ENCODE data around the gene ZNF750. TPM values are rescaled to one million over a fixed set of nuclear protein-coding genes. Genes with fewer than 3 reads are reported as not detected.

Gene ZNF750
- total RNA-seq, 6 experiments from 2014 or later, result not detected

DNA sequence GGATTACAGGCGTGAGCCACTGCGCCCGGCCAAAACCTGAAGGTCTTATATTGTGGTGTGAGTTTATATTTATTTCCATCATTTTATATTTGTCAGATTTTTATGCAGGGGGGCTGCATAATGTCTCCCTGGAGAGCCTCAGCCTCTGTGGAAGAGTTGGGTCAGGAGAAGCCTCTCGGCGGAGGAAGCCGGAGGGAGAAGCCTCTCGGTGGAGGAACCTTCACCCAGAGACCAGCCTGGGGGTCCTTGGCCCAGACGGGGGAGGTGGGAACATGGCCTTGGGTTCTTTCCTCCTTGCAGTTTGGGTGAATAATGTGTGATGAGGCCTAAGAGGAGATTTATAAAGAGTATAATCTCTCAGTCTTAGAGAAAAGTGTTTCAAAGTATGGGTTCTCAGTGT is 22.4 kb upstream of the ZNF750 start:
- DNase-seq, result no peak
- WGBS (ENCODE audit: insufficient coverage, low coverage, low lambda C conversion rate, missing lambda C conversion rate), result 100% methylated on average over 2 of the region's 8 CpGs
- Histone ChIP-seq H3K27ac (no peak overlapping the region), H3K9me3 (no peaks in the 10 kb centered on the region), H3K4me3 (no peak overlapping the region), H3K27me3 (no peaks in the 10 kb centered on the region), H3K36me3 (no peaks in the 10 kb centered on the region), H3K4me1 (no peaks in the 10 kb centered on the region)
- TF ChIP-seq POLR2A (IDR thresholded peaks at IDR 0.05), result no peak
- TF ChIP-seq, protein P1, sequence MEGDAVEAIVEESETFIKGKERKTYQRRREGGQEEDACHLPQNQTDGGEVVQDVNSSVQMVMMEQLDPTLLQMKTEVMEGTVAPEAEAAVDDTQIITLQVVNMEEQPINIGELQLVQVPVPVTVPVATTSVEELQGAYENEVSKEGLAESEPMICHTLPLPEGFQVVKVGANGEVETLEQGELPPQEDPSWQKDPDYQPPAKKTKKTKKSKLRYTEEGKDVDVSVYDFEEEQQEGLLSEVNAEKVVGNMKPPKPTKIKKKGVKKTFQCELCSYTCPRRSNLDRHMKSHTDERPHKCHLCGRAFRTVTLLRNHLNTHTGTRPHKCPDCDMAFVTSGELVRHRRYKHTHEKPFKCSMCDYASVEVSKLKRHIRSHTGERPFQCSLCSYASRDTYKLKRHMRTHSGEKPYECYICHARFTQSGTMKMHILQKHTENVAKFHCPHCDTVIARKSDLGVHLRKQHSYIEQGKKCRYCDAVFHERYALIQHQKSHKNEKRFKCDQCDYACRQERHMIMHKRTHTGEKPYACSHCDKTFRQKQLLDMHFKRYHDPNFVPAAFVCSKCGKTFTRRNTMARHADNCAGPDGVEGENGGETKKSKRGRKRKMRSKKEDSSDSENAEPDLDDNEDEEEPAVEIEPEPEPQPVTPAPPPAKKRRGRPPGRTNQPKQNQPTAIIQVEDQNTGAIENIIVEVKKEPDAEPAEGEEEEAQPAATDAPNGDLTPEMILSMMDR (IDR thresholded peaks at IDR 0.05), result no peak
- intact Hi-C loops (cut with DNase I), result no loop called here
- no peak for ATAC-seq

DNA sequence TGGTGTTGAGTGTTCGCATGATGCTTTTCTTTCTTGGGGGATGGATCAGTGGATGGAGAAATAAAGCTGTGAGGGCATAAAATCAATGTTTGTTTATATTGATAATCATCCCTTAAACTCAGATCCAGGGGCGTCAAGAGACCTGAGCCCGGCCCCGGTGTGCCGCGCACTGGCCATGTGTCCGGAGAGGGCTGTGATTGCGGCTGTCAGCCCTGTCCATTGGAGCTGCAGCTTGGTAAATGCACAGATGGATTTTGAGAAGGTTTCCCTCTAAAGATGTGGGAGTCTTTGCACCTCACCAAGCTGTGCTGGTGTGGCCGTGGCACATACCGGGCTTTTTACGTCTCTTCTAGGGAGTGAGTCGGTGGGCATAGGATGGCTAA is 21.6 kb upstream of the ZNF750 start:
- no peaks in the 10 kb centered on the region for H3K9me3 ChIP-seq
- no peaks in the 10 kb centered on the region for H3K36me3 ChIP-seq
- H3K4me3 ChIP-seq, result no peak overlapping the region
- ATAC-seq, result no peak
- no peak overlapping the region for H3K27ac ChIP-seq
- intact Hi-C loops (cut with DNase I), result no loop called here
- H3K4me1 ChIP-seq, result no peaks in the 10 kb centered on the region
- no peaks in the 10 kb centered on the region for H3K27me3 ChIP-seq
- no peak for TF ChIP-seq POLR2A (IDR thresholded peaks at IDR 0.05)
- TF ChIP-seq, protein P1 (IDR thresholded peaks at IDR 0.05), result no peak
- DNase-seq, result no peak
- 90% methylated on average over 6 of the region's 12 CpGs for WGBS (ENCODE audit: insufficient coverage, low coverage, low lambda C conversion rate, missing lambda C conversion rate)

DNA sequence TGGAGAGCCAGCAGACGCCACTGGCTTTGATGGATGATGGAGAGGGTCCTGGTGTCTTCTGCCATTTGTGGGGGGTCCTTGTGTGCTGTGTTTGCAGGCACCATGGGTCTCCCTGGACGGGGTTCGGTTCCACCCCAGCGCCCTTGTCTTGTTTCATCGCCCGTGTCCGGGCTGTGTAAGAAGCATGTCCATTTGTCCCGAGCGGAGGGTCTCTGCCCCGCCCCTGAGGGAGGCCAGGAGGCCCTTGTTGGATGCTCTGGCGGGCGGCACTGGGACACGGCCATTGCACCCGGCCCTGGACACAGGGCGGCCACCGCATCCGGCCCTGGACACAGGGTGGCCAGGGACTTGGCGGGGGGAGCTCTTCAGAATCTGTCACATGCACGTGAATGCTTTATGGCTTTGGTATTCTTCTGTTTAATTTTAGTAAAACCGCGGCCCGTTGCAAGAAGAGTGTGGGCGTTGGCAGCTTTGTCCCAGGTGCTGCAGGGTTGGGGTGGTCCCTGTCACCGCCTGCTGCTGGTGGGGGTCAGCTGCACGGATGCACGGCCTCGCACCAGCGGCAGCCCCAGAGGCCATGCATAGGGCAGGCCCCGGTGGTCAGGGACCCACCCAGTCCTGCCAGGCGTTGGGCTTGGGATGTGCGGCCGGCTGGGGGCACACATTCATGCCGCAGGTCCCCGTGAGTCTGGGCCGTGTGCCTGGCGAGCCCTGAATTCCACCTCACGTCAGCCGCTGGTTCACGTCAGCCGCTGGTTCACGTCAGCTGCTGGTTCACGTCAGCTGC is 21.0 kb upstream of the ZNF750 start:
- Histone ChIP-seq H3K4me3 (no peak overlapping the region), H3K27ac (no peak overlapping the region), H3K36me3 (no peaks in the 10 kb centered on the region), H3K27me3 (no peaks in the 10 kb centered on the region), H3K9me3 (no peaks in the 10 kb centered on the region), H3K4me1 (no peaks in the 10 kb centered on the region)
- intact Hi-C loops (cut with DNase I), result no loop called here
- DNase-seq, result peak in 1 of 3 donors; percentile 52
- no CpG with 5 or more reads among the region's 42 CpGs for WGBS (ENCODE audit: insufficient coverage, low coverage, low lambda C conversion rate, missing lambda C conversion rate)
- TF ChIP-seq POLR2A (IDR thresholded peaks at IDR 0.05), result no peak
- TF ChIP-seq, protein P1 (IDR thresholded peaks at IDR 0.05), result no peak
- ATAC-seq, result no peak

DNA sequence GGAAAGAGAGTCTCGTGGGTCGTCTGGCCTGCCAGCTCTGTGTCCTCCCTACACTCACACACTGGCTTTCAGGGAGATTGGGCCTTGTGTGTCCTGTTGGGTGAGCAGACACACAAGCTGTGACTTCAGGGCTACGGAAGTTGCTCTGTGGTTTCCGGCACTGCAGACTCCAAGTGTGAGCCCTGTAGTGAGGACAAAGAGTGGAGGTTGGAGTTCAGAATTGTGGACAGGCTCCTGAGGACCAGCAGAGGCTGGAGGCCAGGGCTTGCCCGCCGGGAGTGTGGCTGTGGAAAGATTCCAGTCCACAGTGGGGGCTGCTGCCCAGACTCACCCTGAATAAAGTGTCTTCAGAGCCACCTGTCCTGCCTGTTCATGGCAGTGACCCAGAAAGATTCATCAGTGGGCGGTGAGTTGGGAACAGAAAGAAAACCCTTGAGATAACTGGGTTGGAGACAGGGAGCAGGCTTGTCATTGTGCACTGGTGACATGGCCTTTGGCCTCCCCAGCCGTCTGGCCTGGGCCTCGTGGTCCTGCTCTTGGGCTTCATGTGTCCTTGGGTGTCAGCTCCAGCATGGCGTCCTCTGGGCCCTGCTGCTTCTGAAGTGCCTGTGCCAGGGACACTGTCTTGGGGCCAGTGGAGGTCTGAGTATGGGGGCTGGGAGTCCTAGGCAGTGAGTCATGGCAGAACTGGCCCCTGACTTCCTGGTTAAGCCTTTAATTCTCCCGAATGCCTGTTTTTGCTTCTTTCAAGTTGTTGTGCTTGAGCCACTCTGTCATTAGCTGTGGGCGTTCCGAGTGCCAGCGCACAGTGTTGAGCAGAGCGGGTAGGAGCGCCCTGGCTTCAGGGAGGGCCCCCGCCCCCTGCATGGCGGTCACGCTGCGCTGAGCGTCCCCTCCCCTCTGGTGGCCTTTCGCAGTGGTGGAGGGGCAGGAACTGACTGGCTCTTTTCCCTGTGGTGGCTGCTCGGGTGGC is 19.9 kb upstream of the ZNF750 start:
- peak in 1 of 3 donors; percentile 57 for DNase-seq

More for the DNA sequence above, 19.9 kb upstream of the ZNF750 start:
- Histone ChIP-seq H3K9me3 (no peaks in the 10 kb centered on the region), H3K4me1 (no peaks in the 10 kb centered on the region), H3K36me3 (no peaks in the 10 kb centered on the region), H3K27ac (peak overlapping the region in 2 of 3 donors; percentile 29 to 48), H3K27me3 (no peaks in the 10 kb centered on the region), H3K4me3 (no peak overlapping the region)
- TF ChIP-seq POLR2A (IDR thresholded peaks at IDR 0.05), result no peak
- TF ChIP-seq, protein P1 (IDR thresholded peaks at IDR 0.05), result no peak
- intact Hi-C loops (cut with DNase I), result no loop called here
- peak; percentile 48 to 65 (median 62) for ATAC-seq
- 66% methylated on average over 10 of the region's 23 CpGs for WGBS (ENCODE audit: insufficient coverage, low coverage, low lambda C conversion rate, missing lambda C conversion rate)
